SK-N-SH (cell line): Measurements from ENCODE around the gene PRMT2. TPM values are rescaled to one million over a fixed set of nuclear protein-coding genes. Genes with fewer than 3 reads are reported as not detected.

ENCODE experiments used
- CTCF ChIA-PET: fragments of 300-600, 350-600 bp; formaldehyde crosslinking; extraction: SDS; loops from one replicate; lab custom pipeline; 2021; lab: Yijun Ruan, JAX
- POLR2A ChIA-PET: fragments of 350-600 bp; sonication (Branson Sonifier 250); formaldehyde crosslinking; extraction: SDS; loops from one replicate; lab custom pipeline; 2020; ENCODE audit warnings: antibody characterized with exemption, inconsistent platforms; lab: Yijun Ruan, JAX
- DNase-seq: peaks from one replicate; pipeline ENCODE4 v3.0.0; 2012
- H2AFZ ChIP-seq: fragments of 200-600 bp; sonication (generic); 2 replicates; pipeline ENCODE4 v1.8.1; 2016; ENCODE audit warnings: antibody characterized with exemption, mild to moderate bottlenecking, low read depth
- H3F3A ChIP-seq: fragments of 200-600 bp; sonication (generic); replicated peaks from 2 replicates; pipeline ENCODE3; 2016; ENCODE audit warnings: antibody characterized with exemption, mild to moderate bottlenecking; ENCODE audit not compliant: insufficient read depth
- H3K27ac ChIP-seq, 2 experiments: fragments of 200-500 bp in 1 of 2; fragments of 200-600 bp in 1 of 2; sonication (Bioruptor generic) in 1 of 2; sonication (generic), shearing (Covaris generic) in 1 of 2; 2 replicates each; pipeline versions ENCODE4 v1.5.1 to v1.6.1; 2014 to 2016; ENCODE audit warnings: low read depth in 2 of 2, inconsistent platforms in 1 of 2, low read length in 1 of 2, mild to moderate bottlenecking in 1 of 2, mixed read lengths in 1 of 2
- H3K27me3 ChIP-seq: fragments of 200-600 bp; sonication (generic), shearing (Covaris generic); 2 replicates; pipeline ENCODE4 v1.6.1; 2016; ENCODE audit warnings: mixed run types; ENCODE audit not compliant: insufficient read depth
- H3K36me3 ChIP-seq, 2 experiments: fragments of 200-500 bp in 1 of 2; fragments of 200-600 bp in 1 of 2; sonication (Bioruptor generic) in 1 of 2; sonication (generic) in 1 of 2; replicated peaks in 1 of 2; 2 replicates each; pipeline versions ENCODE3 to v1.5.1; 2014 to 2016; ENCODE audit warnings: low read length in 1 of 2, mild to moderate bottlenecking in 1 of 2; ENCODE audit not compliant: insufficient read depth in 2 of 2, control insufficient read depth in 1 of 2
- H3K4me1 ChIP-seq, 2 experiments: fragments of 200-500 bp in 1 of 2; fragments of 200-600 bp in 1 of 2; sonication (Bioruptor generic) in 1 of 2; sonication (generic), shearing (Covaris generic) in 1 of 2; 2 replicates each; pipeline versions ENCODE4 v1.5.1 to v1.6.1; 2014 to 2016; ENCODE audit warnings: low read depth in 1 of 2, low read length in 1 of 2, mixed run types in 1 of 2; ENCODE audit not compliant: insufficient read depth in 2 of 2, control insufficient read depth in 1 of 2
- H3K4me2 ChIP-seq: fragments of 200-600 bp; sonication (generic), shearing (Covaris generic); 2 replicates; pipeline ENCODE4 v1.6.1; 2017; ENCODE audit warnings: mixed run types
- H3K4me3 ChIP-seq, 2 experiments: fragments of 200-500 bp in 1 of 2; fragments of 200-600 bp in 1 of 2; sonication (Bioruptor generic) in 1 of 2; sonication (generic), shearing (Covaris generic) in 1 of 2; 2 replicates each; pipeline versions ENCODE4 v1.5.1 to v1.8.1; 2014 to 2016; ENCODE audit warnings: low read depth in 2 of 2, inconsistent platforms in 1 of 2, low read length in 1 of 2, mild to moderate bottlenecking in 1 of 2, mixed read lengths in 1 of 2, moderate library complexity in 1 of 2
- H3K79me2 ChIP-seq: fragments of 200-600 bp; sonication (generic); 2 replicates; pipeline ENCODE4 v1.8.1; 2017; ENCODE audit warnings: mild to moderate bottlenecking; ENCODE audit not compliant: insufficient read depth
- H3K9ac ChIP-seq: fragments of 200-600 bp; sonication (generic); 2 replicates; pipeline ENCODE4 v1.6.1; 2017; ENCODE audit warnings: mixed run types
- H3K9me2 ChIP-seq: fragments of 200-600 bp; sonication (generic); 2 replicates; pipeline ENCODE4 v1.6.1; 2017; ENCODE audit warnings: mixed run types
- H3K9me3 ChIP-seq: fragments of 200-600 bp; sonication (generic); 2 replicates; pipeline ENCODE4 v1.6.1; 2017; ENCODE audit warnings: mixed run types, mild to moderate bottlenecking, moderate library complexity
- H4K20me1 ChIP-seq: fragments of 200-600 bp; sonication (generic); 2 replicates; pipeline ENCODE4 v1.6.1; 2017; ENCODE audit warnings: mild to moderate bottlenecking, mixed run types; ENCODE audit not compliant: insufficient read depth
- CHD2 ChIP-seq: fragments of 150-350 bp; IDR thresholded peaks from 2 replicates; pipeline ENCODE4 v1.6.1; 2018; ENCODE audit warnings: low read length; ENCODE audit not compliant: partially characterized antibody
- EP300 ChIP-seq, 2 experiments: IDR thresholded peaks; 2 replicates each; pipeline versions ENCODE4 v1.4.0 to v1.6.1; 2012; ENCODE audit warnings: borderline replicate concordance in 1 of 2, low read depth in 1 of 2, low read length in 1 of 2
- EZH2phosphoT487 ChIP-seq: fragments of 200-600 bp; sonication (generic); IDR thresholded peaks from 2 replicates; pipeline ENCODE4 v1.6.1; 2017; ENCODE audit warnings: low read depth, mixed run types, mild to moderate bottlenecking, antibody characterized with exemption, moderate library complexity, borderline replicate concordance
- GABPA ChIP-seq: IDR thresholded peaks from 2 replicates; pipeline ENCODE4 v1.4.0; 2012; ENCODE audit warnings: low read depth, mild to moderate bottlenecking
- GATA2 ChIP-seq: sonication (generic); formaldehyde crosslinking; IDR thresholded peaks from 2 replicates; pipeline ENCODE4 v1.5.0; 2020; ENCODE audit warnings: mild to moderate bottlenecking, missing genetic modification reagents
- MXI1 ChIP-seq: IDR thresholded peaks from 2 replicates; pipeline ENCODE4 v1.6.1; 2012; ENCODE audit warnings: mild to moderate bottlenecking, low read depth, low read length, improper control_type of control experiment
- NFIC ChIP-seq: IDR thresholded peaks from 2 replicates; pipeline ENCODE4 v1.4.0; 2012; ENCODE audit warnings: borderline replicate concordance
- NRF1 ChIP-seq: IDR thresholded peaks from 2 replicates; pipeline ENCODE4 v1.6.1; 2012; ENCODE audit warnings: low read depth, mild to moderate bottlenecking, low read length
- POLR2AphosphoS5 ChIP-seq: IDR thresholded peaks from 2 replicates; pipeline ENCODE4 v1.6.1; 2012; ENCODE audit warnings: low read depth, low read length
- RAD21 ChIP-seq: IDR thresholded peaks from 2 replicates; pipeline ENCODE4 v1.6.1; 2012; ENCODE audit warnings: mild to moderate bottlenecking, low read length
- RCOR1 ChIP-seq: fragments of 150-350 bp; IDR thresholded peaks from 2 replicates; pipeline ENCODE4 v1.6.1; 2017; ENCODE audit warnings: antibody characterized with exemption, low read length
- SIN3A ChIP-seq: IDR thresholded peaks from 2 replicates; pipeline ENCODE4 v1.6.1; 2012; ENCODE audit warnings: low read depth, mild to moderate bottlenecking, low read length, moderate library complexity, borderline replicate concordance
- TAF1 ChIP-seq: IDR thresholded peaks from 2 replicates; pipeline ENCODE4 v1.6.1; 2012; ENCODE audit warnings: low read depth, mild to moderate bottlenecking, low read length, moderate library complexity, borderline replicate concordance
- TCF12 ChIP-seq: IDR thresholded peaks from 2 replicates; pipeline ENCODE4 v1.4.0; 2012
- YY1 ChIP-seq: IDR thresholded peaks from 2 replicates; pipeline ENCODE4 v1.4.0; 2012; ENCODE audit warnings: low read depth, mild to moderate bottlenecking
- WGBS: methylation state at CpG from one replicate; pipeline ENCODE4 v1.1.6; 2017; ENCODE audit warnings: low lambda C conversion rate; 5-methylcytosine and 5-hydroxymethylcytosine counted together
- polyA plus RNA-seq, 3 experiments: library from polyadenylated mRNA; depleted of rRNA; stranded (reverse); fragments of >200 nt; gene quantifications; 2 replicates each; pipeline ENCODE4 v1.2.3, GENCODE V29; 2012
- TF ChIP-seq, protein P1 (sequence below): IDR thresholded peaks from 2 replicates; pipeline ENCODE4 v1.4.0; 2012; ENCODE audit warnings: low read depth
- TF ChIP-seq, protein P2 (sequence below): IDR thresholded peaks from 2 replicates; pipeline ENCODE4; 2012

PRMT2 gene
- polyA plus RNA-seq (2012; rRNA removed): 274 and 278 TPM in 2 replicates
- polyA plus RNA-seq (2012; cell fraction: cytosol; rRNA removed): 224 and 249 TPM in 2 replicates
- 250 and 278 TPM in 2 replicates for polyA plus RNA-seq (2012; cell fraction: nucleus; rRNA removed)

DNA sequence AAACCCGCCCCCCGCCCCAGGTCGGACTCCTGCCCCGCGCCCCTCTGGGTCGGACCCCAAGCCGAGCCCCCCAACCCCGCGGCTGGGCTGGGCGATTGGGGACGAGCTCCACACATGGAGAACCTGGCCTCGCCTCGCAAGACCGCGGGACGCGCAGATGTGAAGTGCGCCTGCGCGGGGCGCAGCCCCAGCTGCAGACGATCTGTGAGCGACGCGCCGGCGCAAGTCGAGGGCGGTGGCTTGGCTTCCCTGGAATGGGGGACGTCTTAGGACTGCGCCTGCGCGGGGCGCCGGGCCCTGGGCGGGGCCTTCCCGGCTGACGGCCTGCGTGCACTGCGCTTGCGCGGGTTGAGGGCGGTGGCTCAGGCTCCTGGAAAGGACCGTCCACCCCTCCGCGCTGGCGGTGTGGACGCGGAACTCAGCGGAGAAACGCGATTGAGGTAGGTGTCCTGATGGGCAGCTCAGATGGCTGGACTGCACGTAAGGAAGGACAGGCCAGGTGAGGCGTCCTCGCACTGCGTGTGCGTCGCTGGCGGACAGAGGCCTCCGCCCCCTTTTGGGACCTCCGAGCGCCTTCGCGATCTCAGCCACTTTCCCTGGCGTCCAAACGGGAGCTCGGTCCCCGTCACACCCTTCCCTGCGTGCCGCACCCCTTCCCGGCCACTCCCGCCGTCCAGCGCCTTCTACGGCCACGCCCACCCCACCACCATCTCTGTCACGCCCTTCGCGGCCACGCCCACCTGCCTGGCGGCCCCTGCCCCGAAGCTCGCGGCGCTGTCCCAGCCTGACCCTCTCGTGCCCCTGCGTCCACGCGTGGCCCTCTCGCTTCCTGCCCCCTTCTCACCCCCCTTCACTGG, at the start of gene PRMT2:
Gene PRMT2, plus strand, starts transcription at position 351 of the 857 bp plus-strand sequence. CDS start 1,278 bp downstream, outside the sequence.
- Histone ChIP-seq H3K4me2 (peak within 1 kb of the TSS; percentile 88), H3K9me2 (no peaks in the 10 kb centered on the region), H3K27me3 (no peaks in the 10 kb centered on the region), H3K79me2 (peaks cover 50% of the 10 kb centered on the region), H2AFZ (peak within 1 kb of the TSS; percentile 97), H3K4me3 (peak within 1 kb of the TSS; percentile 81 to 89), H3K36me3 (peaks cover 18 to 26% of the 10 kb centered on the region in 2 experiments), H3K27ac (peak within 1 kb of the TSS; percentile 90 to 96), H3K9me3 (no peaks in the 10 kb centered on the region), H3F3A (peaks cover 20% of the 10 kb centered on the region), H3K9ac (peak within 1 kb of the TSS; percentile 88), H4K20me1 (peaks cover 22% of the 10 kb centered on the region), H3K4me1 (peaks cover 9 to 22% of the 10 kb centered on the region in 2 experiments; a peak in 2 of 4 replicates)
- CTCF ChIA-PET: interaction anchor here (1.0 kb wide), 1 partner anchor 26 kb away, joined by 3 read pairs; no protein-coding TSS in a partner anchor
- POLR2A ChIA-PET: interaction anchor here (1.0 to 1.5 kb wide), 4 partner anchors 11 to 178 kb away, joined by 4 to 8 read pairs (median 4); no protein-coding TSS in a partner anchor
- WGBS: 2% methylated on average over 24 of the region's 90 CpGs
- TF ChIP-seq POLR2AphosphoS5 (peak; percentile 75), NRF1 (peak; percentile 99), GABPA (no peak), EZH2phosphoT487 (no peak), TCF12 (no peak), NFIC (no peak), RAD21 (no peak), CHD2 (no peak), TAF1 (peak; percentile 80), EP300 (IDR thresholded peaks at IDR 0.05; ENCODE audit: borderline replicate concordance in 1 of 2, low read depth in 1 of 2, low read length in 1 of 2) (no peak), GATA2 (CRISPR knock-in tag) (no peak), MXI1 (peak; percentile 85), SIN3A (0 out of 2 replicates have a peak, but pooled peaks have one; percentile 83), YY1 (no peak; the same call in 1 of the 2 replicates), RCOR1 (0 out of 2 replicates have a peak, but pooled peaks have one; percentile 26)
- TF ChIP-seq, protein P1, sequence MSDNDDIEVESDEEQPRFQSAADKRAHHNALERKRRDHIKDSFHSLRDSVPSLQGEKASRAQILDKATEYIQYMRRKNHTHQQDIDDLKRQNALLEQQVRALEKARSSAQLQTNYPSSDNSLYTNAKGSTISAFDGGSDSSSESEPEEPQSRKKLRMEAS: peak; percentile 64
- TF ChIP-seq, protein P2, sequence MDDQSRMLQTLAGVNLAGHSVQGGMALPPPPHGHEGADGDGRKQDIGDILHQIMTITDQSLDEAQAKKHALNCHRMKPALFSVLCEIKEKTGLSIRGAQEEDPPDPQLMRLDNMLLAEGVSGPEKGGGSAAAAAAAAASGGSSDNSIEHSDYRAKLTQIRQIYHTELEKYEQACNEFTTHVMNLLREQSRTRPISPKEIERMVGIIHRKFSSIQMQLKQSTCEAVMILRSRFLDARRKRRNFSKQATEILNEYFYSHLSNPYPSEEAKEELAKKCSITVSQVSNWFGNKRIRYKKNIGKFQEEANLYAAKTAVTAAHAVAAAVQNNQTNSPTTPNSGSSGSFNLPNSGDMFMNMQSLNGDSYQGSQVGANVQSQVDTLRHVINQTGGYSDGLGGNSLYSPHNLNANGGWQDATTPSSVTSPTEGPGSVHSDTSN: peak; percentile 3; the same call in 1 of the 2 replicates
- DNase-seq: peak; percentile 100
